ENCODE measurements around the gene KCNS1. TPM values are rescaled to one million over a fixed set of nuclear protein-coding genes. Genes with fewer than 3 reads are reported as not detected.

The KCNS1 gene
- polyA plus RNA-seq, 1 donor (not counting 4 experiments of a cell fraction or from before 2014, with no cell fraction given), result 1.5 TPM

DNA sequence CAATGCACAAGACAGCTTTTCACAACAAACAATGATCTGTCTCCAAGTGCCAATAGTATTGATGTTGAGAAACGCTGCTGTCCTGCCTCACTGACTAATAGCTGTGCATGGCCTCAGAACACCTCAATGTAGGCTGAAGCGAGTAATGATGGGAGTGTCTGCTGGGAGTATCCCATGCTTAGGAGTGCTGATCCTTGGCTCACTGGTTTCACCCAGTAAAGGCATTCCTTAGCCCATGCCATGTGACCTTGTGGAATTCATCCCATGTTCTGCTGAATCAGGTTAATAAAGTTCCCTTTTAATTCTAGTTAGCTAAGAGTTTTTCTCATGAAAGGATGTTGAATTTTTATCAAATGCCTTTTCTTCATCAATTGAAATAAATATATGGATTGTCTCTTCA, 27.2 kb upstream of the KCNS1 start:
- H3K4me3 ChIP-seq (ENCODE audit: control insufficient read depth in 2 of 3, extremely low read depth in 1 of 3, insufficient read depth in 2 of 3, low read depth in 1 of 3, low read length in 3 of 3), result no peak overlapping the region
- no peaks in the 10 kb centered on the region for H3K4me1 ChIP-seq (ENCODE audit: control insufficient read depth, extremely low read depth, insufficient read depth, low read length)
- H3K9me1 ChIP-seq (ENCODE audit: control insufficient read depth, extremely low read depth, insufficient read depth, low read length), result no peaks in the 10 kb centered on the region
- no peak overlapping the region for H3K27ac ChIP-seq (ENCODE audit: control insufficient read depth, insufficient read depth, low read length)
- dilution Hi-C loops (cut with MboI; ENCODE audit: extremely low pct_ligation_motif_present, low sequenced_read_pairs), result no loop called here
- H3K4me2 ChIP-seq (ENCODE audit: control insufficient read depth, extremely low read depth, insufficient read depth, low read depth, low read length), result no peak overlapping the region
- H3K9ac ChIP-seq (ENCODE audit: control insufficient read depth, extremely low read depth, insufficient read depth, low read length), result no peak overlapping the region
- no peak for TF ChIP-seq EZH2 (IDR thresholded peaks at IDR 0.05; ENCODE audit: low read length)
- TF ChIP-seq, protein P1, sequence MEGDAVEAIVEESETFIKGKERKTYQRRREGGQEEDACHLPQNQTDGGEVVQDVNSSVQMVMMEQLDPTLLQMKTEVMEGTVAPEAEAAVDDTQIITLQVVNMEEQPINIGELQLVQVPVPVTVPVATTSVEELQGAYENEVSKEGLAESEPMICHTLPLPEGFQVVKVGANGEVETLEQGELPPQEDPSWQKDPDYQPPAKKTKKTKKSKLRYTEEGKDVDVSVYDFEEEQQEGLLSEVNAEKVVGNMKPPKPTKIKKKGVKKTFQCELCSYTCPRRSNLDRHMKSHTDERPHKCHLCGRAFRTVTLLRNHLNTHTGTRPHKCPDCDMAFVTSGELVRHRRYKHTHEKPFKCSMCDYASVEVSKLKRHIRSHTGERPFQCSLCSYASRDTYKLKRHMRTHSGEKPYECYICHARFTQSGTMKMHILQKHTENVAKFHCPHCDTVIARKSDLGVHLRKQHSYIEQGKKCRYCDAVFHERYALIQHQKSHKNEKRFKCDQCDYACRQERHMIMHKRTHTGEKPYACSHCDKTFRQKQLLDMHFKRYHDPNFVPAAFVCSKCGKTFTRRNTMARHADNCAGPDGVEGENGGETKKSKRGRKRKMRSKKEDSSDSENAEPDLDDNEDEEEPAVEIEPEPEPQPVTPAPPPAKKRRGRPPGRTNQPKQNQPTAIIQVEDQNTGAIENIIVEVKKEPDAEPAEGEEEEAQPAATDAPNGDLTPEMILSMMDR (optimal IDR thresholded peaks at IDR 0.05 in 1 of 3, IDR thresholded peaks at IDR 0.05 in 1 of 3, conservative IDR thresholded peaks at IDR 0.05 in 1 of 3; ENCODE audit: extremely low read depth in 1 of 3, insufficient read depth in 2 of 3, low read length in 3 of 3), result no peak
- no peak for DNase-seq (ENCODE audit: low read depth, low spot score)
- no peaks in the 10 kb centered on the region for H3K36me3 ChIP-seq (ENCODE audit: control insufficient read depth in 2 of 2, extremely low read depth in 1 of 2, insufficient read depth in 2 of 2, low read length in 2 of 2)
- peaks cover 6% of the 10 kb centered on the region for H3K27me3 ChIP-seq (ENCODE audit: control insufficient read depth, extremely low read depth, insufficient read depth, low read length)
- FAIRE-seq, result peak; percentile 52
- H3K9me3 ChIP-seq (ENCODE audit: control insufficient read depth, low read depth, low read length), result no peaks in the 10 kb centered on the region
- no peak overlapping the region for H2AFZ ChIP-seq (ENCODE audit: control insufficient read depth, low read length)
- no peaks in the 10 kb centered on the region for H3K79me2 ChIP-seq (ENCODE audit: control insufficient read depth, insufficient read depth, low read length)
- no peaks in the 10 kb centered on the region for H4K20me1 ChIP-seq (ENCODE audit: control insufficient read depth, extremely low read depth, insufficient read depth, low read length)

DNA sequence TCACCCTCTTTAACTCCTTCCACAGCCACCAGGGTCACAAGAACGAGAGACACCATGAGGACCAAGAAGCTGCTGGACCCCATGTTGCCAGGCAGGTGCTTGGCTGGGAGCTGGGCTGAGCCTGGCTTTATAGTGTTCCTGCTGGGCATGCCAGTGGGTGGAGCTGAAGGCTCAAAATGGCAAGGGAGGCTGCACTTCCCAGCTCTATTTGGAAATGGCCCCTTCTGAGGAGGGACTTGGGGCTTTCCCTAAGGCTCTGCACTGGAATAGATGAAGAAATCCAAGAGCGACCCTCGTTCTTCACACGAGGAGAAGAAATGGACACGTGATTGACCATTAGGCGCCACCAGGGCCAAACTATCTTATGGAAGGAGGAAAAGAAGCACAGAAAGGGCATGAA, 23.4 kb upstream of the KCNS1 start, which contains the start of gene WFDC12:
Gene WFDC12 (minus strand): TSS at position 101 of the 400 bp plus-strand sequence. CDS start 18 bp downstream, at position 83.
- Histone ChIP-seq H3K4me2 (ENCODE audit: control insufficient read depth, extremely low read depth, insufficient read depth, low read depth, low read length) (no peak within 1 kb of the TSS), H4K20me1 (ENCODE audit: control insufficient read depth, extremely low read depth, insufficient read depth, low read length) (no peaks in the 10 kb centered on the region), H2AFZ (ENCODE audit: control insufficient read depth, low read length) (no peak within 1 kb of the TSS), H3K9ac (ENCODE audit: control insufficient read depth, extremely low read depth, insufficient read depth, low read length) (no peak within 1 kb of the TSS), H3K9me1 (ENCODE audit: control insufficient read depth, extremely low read depth, insufficient read depth, low read length) (no peaks in the 10 kb centered on the region), H3K79me2 (ENCODE audit: control insufficient read depth, insufficient read depth, low read length) (no peaks in the 10 kb centered on the region), H3K4me1 (ENCODE audit: control insufficient read depth, extremely low read depth, insufficient read depth, low read length) (no peaks in the 10 kb centered on the region), H3K9me3 (ENCODE audit: control insufficient read depth, low read depth, low read length) (no peaks in the 10 kb centered on the region), H3K27me3 (ENCODE audit: control insufficient read depth, extremely low read depth, insufficient read depth, low read length) (peaks cover 6% of the 10 kb centered on the region), H3K4me3 (ENCODE audit: control insufficient read depth in 2 of 3, extremely low read depth in 1 of 3, insufficient read depth in 2 of 3, low read depth in 1 of 3, low read length in 3 of 3) (no peak within 1 kb of the TSS), H3K36me3 (ENCODE audit: control insufficient read depth in 2 of 2, extremely low read depth in 1 of 2, insufficient read depth in 2 of 2, low read length in 2 of 2) (no peaks in the 10 kb centered on the region), H3K27ac (ENCODE audit: control insufficient read depth, insufficient read depth, low read length) (no peak within 1 kb of the TSS)
- DNase-seq (ENCODE audit: low read depth, low spot score) (no peak), FAIRE-seq (no peak)
- TF ChIP-seq, protein P1 (optimal IDR thresholded peaks at IDR 0.05 in 1 of 3, IDR thresholded peaks at IDR 0.05 in 1 of 3, conservative IDR thresholded peaks at IDR 0.05 in 1 of 3; ENCODE audit: extremely low read depth in 1 of 3, insufficient read depth in 2 of 3, low read length in 3 of 3), result no peak
- no peak for TF ChIP-seq EZH2 (IDR thresholded peaks at IDR 0.05; ENCODE audit: low read length)
- dilution Hi-C loops (cut with MboI; ENCODE audit: extremely low pct_ligation_motif_present, low sequenced_read_pairs), result no loop called here
